ENCODE measurements around the gene CD59.

CD59 gene

DNA sequence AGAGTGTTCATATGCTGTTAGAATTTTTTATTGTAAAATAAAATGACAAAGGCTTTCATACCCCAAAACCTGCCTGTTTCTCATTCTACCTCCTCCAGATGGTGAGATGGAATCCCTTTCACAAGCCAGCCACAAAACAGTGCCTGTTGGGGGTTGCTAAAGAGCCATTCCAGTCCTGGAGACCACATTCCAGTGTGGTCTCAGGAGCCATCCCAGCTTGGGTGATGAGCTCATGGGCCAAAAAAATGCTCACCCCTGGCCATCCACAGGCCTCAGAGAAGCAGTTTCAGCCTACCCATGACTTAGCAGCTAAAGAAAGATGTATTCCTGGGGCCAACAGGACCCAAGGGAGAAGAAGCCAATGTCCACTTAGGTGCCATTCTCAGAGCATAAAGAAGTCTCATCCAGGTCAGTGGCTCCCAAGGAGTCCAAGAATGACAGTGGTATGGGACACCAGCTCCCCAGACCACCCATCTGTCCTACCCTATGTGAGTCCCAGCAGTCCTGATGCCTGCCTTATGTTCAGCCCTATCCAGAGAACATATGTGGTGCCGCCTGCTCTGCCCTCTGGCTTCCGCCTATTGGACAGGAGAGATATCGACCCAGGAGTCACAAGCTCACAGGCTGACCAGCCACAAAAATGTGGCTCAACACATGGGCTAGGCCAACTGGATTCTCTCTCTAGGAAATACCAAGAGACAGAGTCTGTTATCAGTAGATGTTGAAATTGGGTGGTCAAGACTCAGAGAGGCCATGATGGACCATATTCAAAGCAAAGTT, 62.0 kb downstream of the CD59 start:
- in situ Hi-C loops (cut with HindIII; ENCODE audit: low sequenced_read_pairs) = no loop called here
- peak; percentile 68 for DNase-seq (ENCODE audit: low read depth, low spot score)
- TF ChIP-seq, protein P1, sequence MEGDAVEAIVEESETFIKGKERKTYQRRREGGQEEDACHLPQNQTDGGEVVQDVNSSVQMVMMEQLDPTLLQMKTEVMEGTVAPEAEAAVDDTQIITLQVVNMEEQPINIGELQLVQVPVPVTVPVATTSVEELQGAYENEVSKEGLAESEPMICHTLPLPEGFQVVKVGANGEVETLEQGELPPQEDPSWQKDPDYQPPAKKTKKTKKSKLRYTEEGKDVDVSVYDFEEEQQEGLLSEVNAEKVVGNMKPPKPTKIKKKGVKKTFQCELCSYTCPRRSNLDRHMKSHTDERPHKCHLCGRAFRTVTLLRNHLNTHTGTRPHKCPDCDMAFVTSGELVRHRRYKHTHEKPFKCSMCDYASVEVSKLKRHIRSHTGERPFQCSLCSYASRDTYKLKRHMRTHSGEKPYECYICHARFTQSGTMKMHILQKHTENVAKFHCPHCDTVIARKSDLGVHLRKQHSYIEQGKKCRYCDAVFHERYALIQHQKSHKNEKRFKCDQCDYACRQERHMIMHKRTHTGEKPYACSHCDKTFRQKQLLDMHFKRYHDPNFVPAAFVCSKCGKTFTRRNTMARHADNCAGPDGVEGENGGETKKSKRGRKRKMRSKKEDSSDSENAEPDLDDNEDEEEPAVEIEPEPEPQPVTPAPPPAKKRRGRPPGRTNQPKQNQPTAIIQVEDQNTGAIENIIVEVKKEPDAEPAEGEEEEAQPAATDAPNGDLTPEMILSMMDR (IDR thresholded peaks at IDR 0.05; ENCODE audit: low read depth, low read length) = no peak
- no peak overlapping the region for H3K4me3 ChIP-seq (ENCODE audit: low read depth, low read length)

DNA sequence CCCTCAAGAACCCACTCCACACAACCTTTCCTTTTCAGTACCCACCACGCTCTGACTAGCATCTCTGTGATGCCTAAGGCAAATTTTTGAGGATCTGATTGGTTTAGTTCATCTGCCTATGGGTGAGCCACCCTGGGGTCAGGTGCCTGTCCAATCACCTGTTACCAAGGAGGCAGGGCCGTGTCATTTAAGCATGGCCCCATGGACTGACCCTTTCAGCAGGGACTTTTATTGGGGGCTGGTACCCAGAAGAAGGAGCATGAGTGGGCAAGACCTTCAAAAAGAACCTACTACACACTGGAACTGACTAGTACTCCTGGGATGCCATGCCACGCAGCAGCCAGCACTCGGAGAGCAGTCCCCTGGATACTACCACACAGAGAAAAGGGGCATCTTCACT, 64.0 kb downstream of the CD59 start:
- H3K4me3 ChIP-seq (ENCODE audit: low read depth, low read length) = no peak overlapping the region
- in situ Hi-C loops (cut with HindIII; ENCODE audit: low sequenced_read_pairs) = no loop called here
- no peak for DNase-seq (ENCODE audit: low read depth, low spot score)
- TF ChIP-seq, protein P1 (IDR thresholded peaks at IDR 0.05; ENCODE audit: low read depth, low read length) = no peak

DNA sequence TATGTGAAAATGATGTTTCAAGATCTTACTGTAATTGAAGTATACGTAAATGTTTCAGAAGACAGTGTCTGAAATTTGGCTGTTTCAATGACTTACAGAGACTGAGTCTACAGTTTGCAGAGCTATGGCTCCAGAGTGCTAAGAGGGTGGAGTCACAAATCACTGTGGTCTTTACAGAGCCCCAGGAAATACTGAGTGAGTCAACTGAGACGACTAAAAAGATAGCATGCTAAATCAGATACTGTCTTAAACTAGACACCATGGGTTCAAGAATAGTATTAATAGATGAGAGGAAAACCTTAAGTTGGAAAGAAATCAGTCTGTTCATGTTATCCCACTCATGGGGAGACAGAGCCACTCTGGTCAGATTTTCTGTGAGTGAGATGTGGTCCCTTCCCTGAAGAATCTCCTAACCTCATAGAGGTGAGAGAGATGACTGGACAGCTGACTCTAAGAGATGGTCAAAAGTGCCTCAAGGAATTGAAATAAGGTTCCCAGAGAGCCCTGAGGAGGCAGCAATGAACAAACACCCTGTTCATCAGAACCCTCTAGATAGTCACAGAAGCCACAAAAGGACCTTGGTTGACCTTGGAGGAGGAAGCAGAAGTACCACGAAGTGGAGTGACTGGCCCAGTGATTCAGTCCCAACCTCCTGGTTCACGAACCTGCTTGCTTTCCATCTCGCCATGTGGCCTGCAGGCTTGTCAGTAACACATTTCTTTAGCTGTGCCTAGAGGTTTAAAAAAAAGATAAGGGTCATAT, 65.8 kb downstream of the CD59 start:
- in situ Hi-C loops (cut with HindIII; ENCODE audit: low sequenced_read_pairs) = no loop called here
- DNase-seq (ENCODE audit: low read depth, low spot score) = peak; percentile 58
- no peak overlapping the region for H3K4me3 ChIP-seq (ENCODE audit: low read depth, low read length)
- TF ChIP-seq, protein P1 (IDR thresholded peaks at IDR 0.05; ENCODE audit: low read depth, low read length) = no peak

DNA sequence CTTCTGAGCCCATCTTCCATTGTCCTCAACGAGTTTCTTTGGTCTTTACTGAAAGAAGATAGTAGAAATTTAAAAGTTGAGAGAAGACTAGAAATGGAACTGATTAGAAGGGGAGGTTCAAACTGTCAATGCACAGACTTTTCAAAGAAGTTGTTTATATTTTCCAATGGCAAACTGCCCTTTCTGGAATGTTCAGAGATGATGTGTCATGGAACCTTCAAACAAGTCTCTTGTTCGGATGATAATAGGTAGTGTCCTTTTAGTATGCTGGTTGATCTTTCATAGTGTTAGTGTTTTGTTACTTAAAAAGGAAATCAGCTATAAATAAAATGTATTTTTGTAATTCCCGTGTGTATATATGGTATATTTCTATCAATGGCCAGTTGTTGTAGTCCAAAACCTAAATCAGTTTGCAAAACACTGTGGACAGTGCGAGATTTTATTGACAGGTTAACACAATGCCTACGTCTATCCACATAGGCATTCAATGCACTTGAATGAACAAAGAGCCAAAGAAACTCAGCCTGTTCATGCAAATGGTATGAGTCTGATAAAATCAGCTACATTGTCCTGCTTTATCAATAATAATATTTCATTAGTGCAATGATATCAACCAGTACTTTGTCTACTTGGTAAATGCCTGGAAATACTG, 66.5 kb downstream of the CD59 start:
- no peak for DNase-seq (ENCODE audit: low read depth, low spot score)
- TF ChIP-seq, protein P1 (IDR thresholded peaks at IDR 0.05; ENCODE audit: low read depth, low read length) = no peak
- in situ Hi-C loops (cut with HindIII; ENCODE audit: low sequenced_read_pairs) = no loop called here
- no peak overlapping the region for H3K4me3 ChIP-seq (ENCODE audit: low read depth, low read length)

DNA sequence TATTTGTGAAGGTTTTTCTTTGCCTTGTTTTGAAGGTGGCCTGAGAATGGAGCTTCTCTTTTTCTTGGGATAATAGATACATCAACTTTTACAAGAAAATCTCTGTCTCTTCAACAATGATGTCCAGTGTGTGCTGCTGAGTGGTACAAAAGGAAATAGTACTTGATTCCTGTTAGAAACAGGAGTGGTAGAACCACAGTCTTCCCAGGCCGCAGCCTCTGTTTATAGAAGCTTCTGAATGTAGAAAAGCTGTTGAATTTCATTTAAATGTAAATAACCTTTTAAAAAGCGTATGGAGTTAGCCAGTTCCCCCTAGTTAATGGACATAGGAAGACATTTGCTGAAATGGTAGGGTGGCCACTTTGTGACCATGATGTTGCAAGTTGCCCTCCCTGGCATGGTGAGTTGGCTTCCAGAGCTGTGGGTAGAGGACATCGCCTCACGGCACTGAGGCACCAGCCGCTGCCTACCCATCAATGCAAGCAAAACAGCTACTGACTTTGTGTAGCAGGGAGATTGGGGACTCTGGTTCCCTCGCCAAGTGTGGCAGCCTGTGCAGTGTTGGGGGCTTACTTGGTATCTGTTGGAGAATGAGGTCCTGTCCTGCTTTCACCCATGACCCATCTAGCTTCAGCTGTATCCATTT, 67.1 kb downstream of the CD59 start:
- TF ChIP-seq, protein P1 (IDR thresholded peaks at IDR 0.05; ENCODE audit: low read depth, low read length) = no peak
- H3K4me3 ChIP-seq (ENCODE audit: low read depth, low read length) = no peak overlapping the region
- in situ Hi-C loops (cut with HindIII; ENCODE audit: low sequenced_read_pairs) = no loop called here
- DNase-seq (ENCODE audit: low read depth, low spot score) = no peak

DNA sequence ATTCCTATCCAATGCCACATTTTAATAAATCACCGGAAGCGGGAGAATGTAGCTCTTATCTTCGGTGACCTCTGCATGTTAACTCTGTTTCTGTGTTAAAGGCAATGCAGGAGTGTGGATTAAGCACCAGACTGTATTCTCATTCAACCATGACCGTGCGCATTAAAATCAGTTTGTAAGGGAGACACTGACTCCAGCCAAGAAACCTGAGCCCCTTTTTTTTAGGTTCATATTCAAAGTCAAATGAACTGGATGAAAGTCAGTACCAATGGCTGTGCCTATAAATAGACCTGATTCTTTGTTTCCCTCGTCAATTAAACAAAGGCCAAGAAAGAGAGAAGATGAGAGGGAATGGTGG, 67.8 kb downstream of the CD59 start:
- TF ChIP-seq, protein P1 (IDR thresholded peaks at IDR 0.05; ENCODE audit: low read depth, low read length) = no peak
- in situ Hi-C loops (cut with HindIII; ENCODE audit: low sequenced_read_pairs) = no loop called here
- DNase-seq (ENCODE audit: low read depth, low spot score) = peak; percentile 27

More for the DNA sequence above, 67.8 kb downstream of the CD59 start:
- H3K4me3 ChIP-seq (ENCODE audit: low read depth, low read length) = no peak overlapping the region
